Mammary microvascular endothelial cell (primary cell): Measurements from ENCODE around the gene HSP90AA1. TPM values are rescaled to one million over a fixed set of nuclear protein-coding genes. Genes with fewer than 3 reads are reported as not detected.

ENCODE experiments used
- total RNA-seq: library from RNA; depleted of rRNA; stranded (reverse); fragments of >200 nt; gene quantifications from 2 replicates; pipeline ENCODE4 v1.2.3, GENCODE V29; 2015

HSP90AA1 gene
- 1,328 and 1,548 TPM in 2 replicates for total RNA-seq

GRCh38 chr14:102086972-102087761 lies at the start of gene HSP90AA1:
Gene HSP90AA1 (minus strand): TSS chr14:102087044. CDS start chr14:102086378, 666 bp downstream.

Other genes starting within 250 kb of the HSP90AA1 start
- gene DYNC1H1, start 122.5 kb downstream of the HSP90AA1 start, total RNA-seq, result 610 and 658 TPM in 2 replicates
- 13.9 and 15.3 TPM in 2 replicates for gene WDR20, start 52.9 kb upstream of the HSP90AA1 start, total RNA-seq
- gene MOK, start 218.1 kb upstream of the HSP90AA1 start, total RNA-seq, result 3.4 and 8.2 TPM in 2 replicates
- gene ZNF839, start 232.7 kb upstream of the HSP90AA1 start, total RNA-seq, result 5.0 TPM in 2 replicates